Neuronal stem cell (in vitro differentiated cells): ENCODE results near the gene COL5A1.

Experiments used
- DNase-seq: peaks from one replicate; pipeline ENCODE4 v3.0.0-alpha.2; 2013; ENCODE audit warnings: low spot score
- H2AFZ ChIP-seq: one replicate; pipeline ENCODE4 v1.6.1; 2013; ENCODE audit warnings: mild to moderate bottlenecking, low read length, inconsistent platforms
- H2AK5ac ChIP-seq: 2 replicates; pipeline ENCODE4 v1.6.1; 2013; ENCODE audit warnings: low read depth, mild to moderate bottlenecking, inconsistent platforms, low read length, moderate library complexity, mixed read lengths
- H2BK120ac ChIP-seq: 2 replicates; pipeline ENCODE4 v1.6.1; 2013; ENCODE audit warnings: low read depth, mild to moderate bottlenecking, inconsistent platforms, low read length, moderate library complexity, mixed read lengths
- H2BK12ac ChIP-seq: one replicate; pipeline ENCODE4 v1.6.1; 2013; ENCODE audit warnings: low read length, inconsistent platforms
- H2BK15ac ChIP-seq: 2 replicates; pipeline ENCODE4 v1.6.1; 2013; ENCODE audit warnings: mild to moderate bottlenecking, low read length, inconsistent platforms, mixed read lengths
- H2BK5ac ChIP-seq: one replicate; pipeline ENCODE4 v1.6.1; 2013; ENCODE audit warnings: inconsistent platforms, mild to moderate bottlenecking, low read length, moderate library complexity
- H3K14ac ChIP-seq: one replicate; pipeline ENCODE4 v1.6.1; 2013; ENCODE audit warnings: low read length, inconsistent platforms
- H3K18ac ChIP-seq: 2 replicates; pipeline ENCODE4 v1.6.1; 2013; ENCODE audit warnings: low read length, inconsistent platforms
- H3K23ac ChIP-seq: 2 replicates; pipeline ENCODE4 v1.6.1; 2013; ENCODE audit warnings: low read depth, mild to moderate bottlenecking, mixed read lengths, low read length, inconsistent platforms; ENCODE audit not compliant: poor library complexity
- H3K27ac ChIP-seq: replicated peaks from 3 replicates; pipeline ENCODE4 v1.5.1; 2013; ENCODE audit warnings: low read length, inconsistent platforms
- H3K27me3 ChIP-seq, 3 experiments: 2 replicates each; pipeline ENCODE4 v1.6.1; 2013; ENCODE audit warnings: low read length in 3 of 3, mild to moderate bottlenecking in 2 of 3, inconsistent platforms in 1 of 3, low read depth in 1 of 3, mixed read lengths in 1 of 3, moderate library complexity in 1 of 3; ENCODE audit not compliant: control insufficient read depth in 3 of 3, insufficient read depth in 3 of 3
- H3K36me3 ChIP-seq, 2 donors: replicated peaks in 1 of 2; 2 replicates each; pipeline ENCODE4 v1.6.1; 2013; ENCODE audit warnings: low read length in 2 of 2; ENCODE audit not compliant: control insufficient read depth in 2 of 2, insufficient read depth in 2 of 2
- H3K4ac ChIP-seq: 2 replicates; pipeline ENCODE4 v1.6.1; 2013; ENCODE audit warnings: inconsistent platforms, mild to moderate bottlenecking, low read length, moderate library complexity
- H3K4me1 ChIP-seq, 2 donors: 1 replicate in 1 of 2; 2 replicates in 1 of 2; pipeline ENCODE4 v1.6.1; 2013; ENCODE audit warnings: low read length in 2 of 2, low read depth in 1 of 2; ENCODE audit not compliant: control insufficient read depth in 2 of 2, insufficient read depth in 1 of 2
- H3K4me2 ChIP-seq: one replicate; pipeline ENCODE4 v1.6.1; 2013; ENCODE audit warnings: mild to moderate bottlenecking, low read length, inconsistent platforms; ENCODE audit not compliant: insufficient read depth, poor library complexity, severe bottlenecking
- H3K4me3 ChIP-seq, 2 donors: 2 replicates each; pipeline ENCODE4 v1.5.1; 2013; ENCODE audit warnings: low read length in 2 of 2, mild to moderate bottlenecking in 2 of 2, inconsistent platforms in 1 of 2, moderate library complexity in 1 of 2
- H3K79me1 ChIP-seq: one replicate; pipeline ENCODE4 v1.6.1; 2013; ENCODE audit warnings: low read depth, mild to moderate bottlenecking, inconsistent platforms, low read length, moderate library complexity
- H3K9ac ChIP-seq: one replicate; pipeline ENCODE4 v1.6.1; 2013; ENCODE audit warnings: mild to moderate bottlenecking, low read depth, low read length, inconsistent platforms; ENCODE audit not compliant: poor library complexity
- H3K9me3 ChIP-seq, 2 donors: replicated peaks in 1 of 2; 2 replicates each; pipeline versions ENCODE3 to v1.6.1; 2013; ENCODE audit warnings: low read length in 2 of 2, mild to moderate bottlenecking in 2 of 2, inconsistent platforms in 1 of 2, low read depth in 1 of 2, mixed read lengths in 1 of 2, moderate library complexity in 1 of 2; ENCODE audit not compliant: control insufficient read depth in 2 of 2, insufficient read depth in 1 of 2
- H4K8ac ChIP-seq: one replicate; pipeline ENCODE4 v1.6.1; 2013; ENCODE audit warnings: low read depth, mild to moderate bottlenecking, inconsistent platforms, low read length, moderate library complexity
- H4K91ac ChIP-seq: one replicate; pipeline ENCODE4 v1.6.1; 2013; ENCODE audit warnings: low read length, low read depth, mild to moderate bottlenecking, inconsistent platforms; ENCODE audit not compliant: poor library complexity
- WGBS, 2 donors: extraction: QIAGEN DNeasy Blood & Tissue Kit; methylation state at CpG; one replicate each; pipeline ENCODE4 v1.1.7; 2013; ENCODE audit warnings: missing lambda C conversion rate in 2 of 2, mixed read lengths in 1 of 2; ENCODE audit not compliant: insufficient read length in 2 of 2, insufficient replicate concordance in 1 of 2; ENCODE audit errors: extremely low coverage in 2 of 2; 5-methylcytosine and 5-hydroxymethylcytosine counted together

Gene COL5A1

DNA sequence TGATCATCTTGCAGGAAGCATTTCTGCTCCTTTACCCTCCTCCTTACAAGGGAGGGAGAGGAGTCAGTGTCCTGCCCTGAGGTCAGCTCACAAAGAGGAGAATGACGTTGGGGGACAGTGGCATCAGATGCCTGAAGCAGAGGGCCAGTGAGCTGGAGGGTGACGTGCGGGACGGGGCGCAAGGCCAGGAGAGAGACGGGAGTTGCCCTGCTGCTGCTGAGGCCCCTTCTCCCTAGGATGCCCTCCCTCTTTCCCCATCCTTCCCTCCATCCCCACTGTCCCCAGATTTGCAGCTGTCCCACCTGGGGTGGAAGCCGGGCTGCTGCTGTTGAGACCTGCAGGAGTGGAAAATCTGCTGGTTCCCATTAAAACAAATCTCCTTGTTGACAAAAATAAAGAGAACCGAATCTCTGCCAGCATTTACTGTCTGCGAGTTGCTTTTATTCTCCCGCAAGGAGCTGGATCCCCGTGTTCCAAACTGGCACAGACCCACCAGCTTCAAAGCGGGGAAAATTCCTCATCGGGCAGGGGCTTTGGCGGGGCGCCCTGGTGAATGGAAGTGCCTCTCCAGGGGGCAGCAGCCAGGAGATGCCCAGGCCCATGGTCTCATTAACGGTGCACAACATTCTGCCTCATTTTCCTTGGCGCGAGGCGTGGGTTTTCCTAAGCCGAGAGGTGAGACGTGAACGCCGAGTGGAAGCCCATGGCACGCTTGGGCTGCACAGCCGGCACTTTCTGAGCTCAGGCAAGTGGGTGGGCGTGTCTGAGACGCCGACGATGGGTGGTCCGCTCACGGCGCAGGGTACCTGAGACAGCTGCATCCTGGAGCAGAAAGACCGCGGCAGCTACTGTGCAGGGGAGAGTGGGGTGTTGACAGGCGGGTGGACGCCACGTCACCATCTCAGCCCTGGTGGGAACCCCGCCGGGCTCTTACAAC, 13.9 kb upstream of the COL5A1 start:
- no peak overlapping the region for H3K4me2 ChIP-seq
- H3K9me3 ChIP-seq, result no peaks in the 10 kb centered on the region
- no peak overlapping the region for H2BK5ac ChIP-seq
- DNase-seq, result no peak
- H3K4me1 ChIP-seq, result peaks cover 0 to 11% of the 10 kb centered on the region in 2 donors
- peaks cover 0 to 4% (median 0%) of the 10 kb centered on the region in 3 experiments for H3K27me3 ChIP-seq
- H2BK15ac ChIP-seq, result peak overlapping the region; percentile 19
- H3K18ac ChIP-seq, result peak overlapping the region; percentile 72
- H3K9ac ChIP-seq, result peak overlapping the region; percentile 64
- H3K4me3 ChIP-seq, result no peak overlapping the region
- no peak overlapping the region for H4K91ac ChIP-seq
- H3K23ac ChIP-seq, result no peak overlapping the region
- no peak overlapping the region for H3K27ac ChIP-seq
- no peaks in the 10 kb centered on the region for H3K79me1 ChIP-seq
- H2BK120ac ChIP-seq, result no peak overlapping the region
- WGBS, 2 donors, result no CpG with 5 or more reads among the region's 39 CpGs
- H2AFZ ChIP-seq, result no peak overlapping the region
- no peak overlapping the region for H3K4ac ChIP-seq
- no peaks in the 10 kb centered on the region for H3K36me3 ChIP-seq
- no peak overlapping the region for H4K8ac ChIP-seq
- H2BK12ac ChIP-seq, result peak overlapping the region; percentile 24
- H3K14ac ChIP-seq, result no peak overlapping the region
- H2AK5ac ChIP-seq, result peak overlapping the region; percentile 44

DNA sequence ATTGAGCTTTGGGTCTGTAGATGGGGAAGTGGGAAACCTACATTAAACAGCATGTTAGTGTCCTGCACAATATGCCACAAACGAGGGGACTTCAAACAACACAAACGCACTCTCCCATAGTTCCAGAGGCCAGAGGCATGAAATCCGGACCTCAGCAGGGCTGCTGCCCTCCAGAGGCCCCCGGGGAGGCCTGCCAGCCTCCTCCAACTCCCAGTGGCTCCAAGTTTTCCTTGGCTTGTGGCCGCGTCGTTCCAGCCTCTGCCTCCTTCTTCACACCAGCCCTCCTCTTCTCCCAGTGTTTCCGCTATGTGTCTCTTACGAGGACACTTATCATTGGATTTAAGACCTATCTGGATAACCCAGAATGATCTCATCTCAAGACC, 13.3 kb upstream of the COL5A1 start:
- Histone ChIP-seq H2AFZ (no peak overlapping the region), H3K36me3 (no peaks in the 10 kb centered on the region), H2BK15ac (no peak overlapping the region), H4K8ac (no peak overlapping the region), H2BK120ac (no peak overlapping the region), H2BK12ac (no peak overlapping the region), H2BK5ac (no peak overlapping the region), H3K79me1 (no peaks in the 10 kb centered on the region), H3K4me1 (peaks cover 0 to 7% of the 10 kb centered on the region in 2 donors), H3K4ac (no peak overlapping the region), H3K14ac (no peak overlapping the region), H3K4me2 (no peak overlapping the region), H3K27me3 (peaks cover 0 to 4% (median 0%) of the 10 kb centered on the region in 3 experiments), H3K27ac (no peak overlapping the region), H4K91ac (no peak overlapping the region), H3K9ac (no peak overlapping the region), H3K23ac (no peak overlapping the region), H3K9me3 (no peaks in the 10 kb centered on the region), H3K4me3 (no peak overlapping the region), H2AK5ac (peak overlapping the region; percentile 44), H3K18ac (no peak overlapping the region)
- WGBS, 2 donors, result no CpG with 5 or more reads among the region's 9 CpGs
- DNase-seq, result no peak

DNA sequence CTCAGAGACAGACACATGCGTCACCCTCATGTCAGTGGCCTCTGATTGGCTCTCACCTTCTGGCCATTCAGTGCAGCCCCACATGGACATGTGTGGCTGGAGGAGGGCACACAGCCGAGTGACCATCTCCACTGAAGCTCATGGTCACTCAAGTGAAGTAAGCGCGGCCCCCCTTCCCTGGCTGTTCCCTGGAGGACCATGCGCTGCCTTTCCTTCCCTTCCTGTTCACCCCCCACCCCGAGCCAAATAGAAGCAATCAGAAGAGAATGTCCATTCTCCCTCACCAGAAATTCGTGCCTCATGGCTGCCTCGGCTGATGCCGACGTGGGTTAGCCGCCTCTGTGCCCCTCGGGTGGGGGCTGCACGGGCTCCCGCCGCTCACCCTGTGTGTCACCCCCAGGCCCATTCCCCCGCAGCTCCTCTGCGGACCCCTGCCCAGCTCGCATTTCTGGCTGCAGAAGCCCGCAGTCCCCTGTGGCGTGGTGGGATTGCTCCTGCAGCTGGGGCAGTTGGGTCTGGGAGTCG, 12.5 kb upstream of the COL5A1 start:
- no peak overlapping the region for H3K14ac ChIP-seq
- H3K4me1 ChIP-seq, result peaks cover 0 to 7% of the 10 kb centered on the region in 2 donors
- no peaks in the 10 kb centered on the region for H3K36me3 ChIP-seq
- H2BK15ac ChIP-seq, result no peak overlapping the region
- H2AK5ac ChIP-seq, result peak overlapping the region; percentile 89
- DNase-seq, result no peak
- H2BK12ac ChIP-seq, result no peak overlapping the region
- peak overlapping the region; percentile 67 for H3K18ac ChIP-seq
- no CpG with 5 or more reads among the region's 21 CpGs for WGBS, 2 donors
- no peak overlapping the region for H3K4ac ChIP-seq
- H3K9me3 ChIP-seq, result no peaks in the 10 kb centered on the region
- H2BK120ac ChIP-seq, result peak overlapping the region; percentile 20
- H3K23ac ChIP-seq, result no peak overlapping the region
- no peak overlapping the region for H3K9ac ChIP-seq
- no peak overlapping the region for H4K91ac ChIP-seq
- no peak overlapping the region for H2AFZ ChIP-seq
- H3K79me1 ChIP-seq, result no peaks in the 10 kb centered on the region
- H3K4me3 ChIP-seq, result no peak overlapping the region
- H4K8ac ChIP-seq, result no peak overlapping the region
- H3K27ac ChIP-seq, result no peak overlapping the region
- H3K4me2 ChIP-seq, result no peak overlapping the region
- H3K27me3 ChIP-seq, result peaks cover 0 to 4% (median 0%) of the 10 kb centered on the region in 3 experiments
- H2BK5ac ChIP-seq, result no peak overlapping the region
